ENCODE data around the gene NRROS. TPM values are rescaled to one million over a fixed set of nuclear protein-coding genes. Genes with fewer than 3 reads are reported as not detected.
"Not testable (repeated sequence)": the region's sequence is repeated elsewhere in the genome, so short reads cannot be mapped to it uniquely, and the experiment has no call there.

The NRROS gene
- total RNA-seq = 118 TPM

DNA sequence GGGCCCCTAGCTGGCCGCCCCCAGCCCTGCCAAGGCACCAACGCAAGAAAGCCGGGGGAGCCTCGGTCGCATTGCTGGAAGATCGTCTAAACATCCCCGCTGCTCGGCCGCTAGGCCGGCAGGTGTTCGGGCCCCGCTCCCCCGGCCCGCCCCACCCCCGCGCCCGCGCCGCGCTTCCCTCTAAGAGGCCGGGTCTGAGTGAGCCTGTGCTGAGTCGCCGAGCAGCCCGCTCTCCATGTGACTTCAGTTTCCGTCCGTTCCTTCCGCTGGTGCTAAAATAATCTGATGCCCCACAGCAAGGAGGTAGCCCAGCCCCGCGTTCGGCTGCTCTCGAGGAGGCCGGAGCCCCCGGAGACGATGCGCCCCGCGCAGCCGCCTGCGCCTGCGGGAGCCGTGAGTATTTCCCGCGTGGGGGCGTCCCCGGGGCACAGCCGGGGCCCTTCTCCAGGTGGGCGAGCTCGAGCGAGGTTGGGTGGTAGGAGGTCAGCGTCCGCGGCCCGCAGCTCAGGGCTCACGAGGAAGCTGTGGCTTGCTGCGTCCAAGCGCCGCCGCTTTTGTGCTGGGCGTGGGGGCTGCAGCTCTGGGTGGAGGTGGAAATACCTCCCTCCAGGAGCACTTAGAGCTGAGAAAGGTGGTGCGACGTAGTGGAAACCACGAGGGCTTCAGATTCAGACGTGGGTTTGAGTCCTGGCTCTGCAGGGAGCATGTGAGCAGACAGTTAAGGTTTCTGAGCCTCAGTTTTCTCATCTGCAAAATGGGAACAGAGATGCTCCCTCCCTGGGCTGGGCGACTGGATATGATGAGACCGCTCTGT lies at the start of gene NRROS:
NRROS (plus strand) TSS at position 212 of the 814 bp plus-strand sequence. CDS start 14,846 bp downstream, outside the sequence.
- peak in 2 of 3 donors; percentile 90 to 93 for DNase-seq (ENCODE audit: low read depth in 2 of 3, low spot score in 2 of 3)

- DNase-seq (ENCODE audit: low read depth in 2 of 3, low spot score in 2 of 3) = no peak
Measured at GRCh38 chr3:196590279-196590678, 49.2 kb upstream of the NRROS start.

GRCh38 chr3:196596355-196596754 lies 43.1 kb upstream of the NRROS start:
- DNase-seq (ENCODE audit: low read depth in 2 of 3, low spot score in 2 of 3) = no peak

GRCh38 chr3:196597971-196598733 lies 41.3 kb upstream of the NRROS start:
- DNase-seq (ENCODE audit: low read depth in 2 of 3, low spot score in 2 of 3) = peak in 1 of 3 donors; percentile 90

GRCh38 chr3:196599734-196600128 lies 39.8 kb upstream of the NRROS start:
- no peak for DNase-seq (ENCODE audit: low read depth in 2 of 3, low spot score in 2 of 3)

GRCh38 chr3:196600359-196600758 lies 39.1 kb upstream of the NRROS start:
- no peak for DNase-seq (ENCODE audit: low read depth in 2 of 3, low spot score in 2 of 3)

DNA sequence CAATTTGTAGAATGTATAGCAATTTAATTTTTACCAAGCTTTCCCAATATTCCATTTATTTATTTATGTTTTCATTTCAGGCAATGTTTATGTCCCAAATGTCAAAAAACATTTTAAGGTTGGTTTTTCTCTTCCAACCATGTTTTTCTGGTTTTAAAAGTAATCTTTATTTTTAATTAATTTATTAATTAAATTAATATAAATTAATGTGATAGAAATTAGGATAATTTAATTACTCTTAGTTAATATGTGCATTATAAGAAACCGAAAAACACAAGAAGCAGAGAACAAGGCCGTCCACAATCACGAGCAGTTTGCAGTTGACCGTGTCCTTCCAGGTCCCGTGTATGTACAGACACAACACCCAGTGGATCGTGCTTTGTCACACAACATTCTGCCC lies 36.8 kb upstream of the NRROS start:
- no peak for DNase-seq (ENCODE audit: low read depth in 2 of 3, low spot score in 2 of 3)

DNA sequence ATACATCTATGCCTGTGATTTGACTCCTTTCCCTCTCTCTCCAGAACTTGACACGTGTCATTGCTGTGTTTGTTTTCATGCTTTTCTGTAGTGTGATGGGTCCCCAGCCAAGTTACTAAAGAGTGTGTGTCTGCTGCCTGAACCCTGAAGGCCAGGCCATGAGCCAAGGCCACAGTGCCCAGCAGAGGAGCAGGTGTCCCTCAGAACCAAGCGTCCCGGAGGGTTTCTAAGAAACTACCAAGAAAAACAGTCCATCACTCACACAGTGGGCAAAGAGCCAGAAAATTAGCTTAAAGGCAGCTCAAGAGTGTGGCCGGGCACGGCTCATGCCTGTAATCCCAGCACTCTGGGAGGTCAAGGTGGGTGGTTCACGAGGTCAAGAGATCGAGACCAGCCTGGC lies 35.8 kb upstream of the NRROS start:
- no peak for DNase-seq (ENCODE audit: low read depth in 2 of 3, low spot score in 2 of 3)

GRCh38 chr3:196604548-196604947 lies 34.9 kb upstream of the NRROS start:
- DNase-seq (ENCODE audit: low read depth in 2 of 3, low spot score in 2 of 3) = peak in 1 of 3 donors; percentile 57

DNA sequence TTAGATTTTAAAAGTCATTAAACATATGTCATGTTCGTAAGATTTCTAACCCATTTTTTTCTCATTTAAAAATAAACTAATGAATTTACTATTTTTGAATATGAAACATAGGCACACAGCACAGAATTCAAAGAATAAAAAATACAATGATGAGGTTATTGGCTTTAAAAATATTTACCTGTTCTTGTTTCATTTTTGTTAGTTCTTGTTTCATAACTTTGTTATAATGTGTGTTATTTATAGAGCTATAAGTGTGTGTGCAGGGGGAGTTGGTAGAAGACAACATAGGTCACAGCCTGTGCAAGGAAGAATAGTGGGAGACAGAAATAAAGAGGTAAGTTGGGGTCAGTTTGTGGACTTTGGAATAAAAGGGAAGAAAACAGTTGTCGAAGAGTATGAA lies 30.8 kb upstream of the NRROS start:
- DNase-seq (ENCODE audit: low read depth in 2 of 3, low spot score in 2 of 3) = no peak

- peak; percentile 82 to 99 (median 97) for DNase-seq (ENCODE audit: low read depth in 2 of 3, low spot score in 2 of 3)
Measured at GRCh38 chr3:196609343-196609775, 30.1 kb upstream of the NRROS start.

DNA sequence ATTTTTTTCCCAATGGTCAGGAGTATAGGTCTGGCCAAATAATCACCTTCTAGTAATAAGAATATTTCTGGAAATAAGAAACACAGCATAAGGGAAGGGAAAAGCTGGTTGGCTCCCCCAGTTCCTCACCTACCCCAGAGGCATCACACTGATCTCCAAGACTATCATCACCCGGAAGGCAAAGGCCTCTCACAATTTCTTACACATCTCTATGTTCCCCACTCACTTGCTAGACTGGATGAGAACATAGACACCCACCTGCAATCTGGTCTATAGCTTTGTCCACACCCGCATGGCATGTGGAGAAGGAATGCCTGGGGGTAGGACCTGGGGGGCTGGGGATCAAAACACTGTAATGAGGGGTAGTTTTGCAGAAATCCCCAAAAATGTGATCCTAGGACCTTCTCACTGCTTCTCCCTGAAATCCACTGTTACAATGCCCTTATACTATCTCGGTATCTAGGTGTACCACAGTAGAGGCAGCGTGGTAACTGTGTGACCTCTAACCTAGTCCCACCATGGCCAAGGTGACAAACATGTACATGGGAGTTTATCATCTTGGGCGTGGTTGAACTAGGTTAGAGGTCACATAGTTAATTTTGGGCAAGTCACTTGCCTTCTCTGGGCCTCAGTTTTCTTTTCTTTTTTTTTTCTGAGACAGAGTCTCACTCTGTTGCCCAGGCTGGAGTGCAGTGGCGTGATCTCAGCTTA lies 29.5 kb upstream of the NRROS start:
- no peak for DNase-seq (ENCODE audit: low read depth in 2 of 3, low spot score in 2 of 3)

DNA sequence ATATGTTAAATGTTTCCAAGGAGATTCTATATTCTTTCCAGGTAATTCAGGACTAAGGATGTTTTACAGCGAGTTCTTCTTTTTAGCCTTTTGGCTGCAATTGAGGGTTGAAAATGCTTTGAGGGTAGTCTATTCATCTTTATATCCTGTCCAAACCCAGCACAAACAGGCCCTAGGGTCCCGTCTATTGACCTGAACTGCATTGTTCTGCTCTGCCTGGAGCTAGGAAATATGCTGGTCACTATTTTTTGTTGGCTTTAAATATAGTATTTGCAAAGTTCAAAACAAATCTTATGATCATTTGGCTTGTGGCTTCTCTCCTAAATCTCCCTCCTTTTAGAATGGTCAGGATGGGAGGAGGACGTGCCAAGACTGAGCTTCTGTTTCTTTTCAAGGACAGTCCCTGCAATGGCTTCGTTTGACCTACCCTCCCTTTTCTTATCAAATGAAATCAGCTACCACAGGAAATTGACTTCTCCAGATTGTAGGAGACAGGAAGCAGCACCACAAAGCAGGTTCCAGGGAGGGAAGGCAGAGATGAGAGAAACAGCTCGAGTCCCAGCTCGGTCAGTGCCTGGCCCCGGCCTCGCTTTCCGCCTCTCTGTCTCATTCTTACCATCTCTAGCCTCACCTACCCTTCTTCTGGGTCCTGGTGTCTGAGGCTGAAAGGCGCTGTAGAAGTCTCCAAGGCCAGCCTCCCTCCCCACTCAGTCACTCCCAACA lies 27.6 kb upstream of the NRROS start:
- peak in 1 of 3 donors; percentile 66 for DNase-seq (ENCODE audit: low read depth in 2 of 3, low spot score in 2 of 3)

- DNase-seq (ENCODE audit: low read depth in 2 of 3, low spot score in 2 of 3) = not testable (repeated sequence)
Measured at GRCh38 chr3:196615234-196615633, 24.3 kb upstream of the NRROS start.

DNA sequence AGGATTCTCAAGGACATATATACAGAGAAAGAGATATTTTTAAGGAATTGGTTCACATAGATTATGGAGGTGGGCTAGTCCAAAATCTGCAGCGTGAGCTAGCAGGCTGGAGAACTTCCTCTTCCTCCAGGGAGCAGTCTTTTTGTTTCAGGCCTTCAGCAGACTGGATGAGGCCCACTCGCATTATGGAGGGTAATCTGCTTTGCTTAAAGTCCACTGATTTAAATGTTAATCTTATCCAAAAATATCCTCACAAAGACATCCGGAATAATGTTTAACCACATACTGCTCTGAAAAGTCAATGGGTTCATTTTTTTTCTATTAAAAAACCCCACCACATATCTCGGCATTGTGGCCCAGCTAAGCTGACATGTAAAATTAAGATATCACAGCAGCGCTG lies 22.2 kb upstream of the NRROS start:
- peak in 1 of 3 donors; percentile 56 for DNase-seq (ENCODE audit: low read depth in 2 of 3, low spot score in 2 of 3)

- no peak for DNase-seq (ENCODE audit: low read depth in 2 of 3, low spot score in 2 of 3)
Measured at GRCh38 chr3:196619223-196619622, 20.3 kb upstream of the NRROS start.

GRCh38 chr3:196619627-196620026 lies 19.9 kb upstream of the NRROS start:
- DNase-seq (ENCODE audit: low read depth in 2 of 3, low spot score in 2 of 3) = not testable (repeated sequence)

DNA sequence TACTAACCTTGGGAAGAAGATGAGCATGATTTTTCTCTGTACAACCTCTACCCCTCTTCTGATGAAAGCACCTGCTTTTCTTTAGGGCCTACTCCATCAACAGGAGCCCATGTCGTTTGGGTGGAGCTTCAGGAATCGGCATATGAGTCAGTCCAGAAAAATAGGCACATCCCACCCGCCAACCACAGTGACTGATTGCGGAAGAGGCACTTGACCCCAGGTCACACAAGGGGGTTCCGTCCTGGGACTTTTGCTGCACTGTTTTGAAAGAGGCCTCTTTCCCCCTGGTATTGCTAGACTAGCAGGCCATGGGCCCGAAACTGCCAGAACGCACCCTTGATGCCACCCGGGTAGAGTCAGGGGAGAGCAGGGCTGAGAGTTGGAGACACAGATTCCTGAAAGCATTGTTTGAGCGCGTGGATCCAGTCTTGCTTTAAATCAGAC lies 19.3 kb upstream of the NRROS start:
- peak in 2 of 3 donors; percentile 83 to 88 for DNase-seq (ENCODE audit: low read depth in 2 of 3, low spot score in 2 of 3)

DNA sequence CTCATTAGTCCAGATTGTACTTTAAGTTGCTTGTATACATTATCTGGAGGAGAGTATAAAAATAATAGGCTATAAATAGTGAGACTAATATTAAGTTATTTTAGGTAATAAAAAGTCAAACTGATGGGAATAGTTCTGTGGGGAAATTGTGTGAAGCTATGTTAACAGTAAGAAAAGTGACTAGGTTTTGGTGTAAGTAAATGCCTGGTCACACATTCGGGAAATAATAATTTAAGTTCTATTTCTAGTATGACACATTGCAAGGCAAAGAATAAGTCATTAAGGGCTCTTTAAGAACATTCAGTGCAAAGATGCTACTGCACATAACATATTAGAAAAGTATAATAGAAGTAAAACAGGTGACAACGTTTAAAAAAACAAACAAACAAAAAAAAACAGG lies 18.8 kb upstream of the NRROS start:
- DNase-seq (ENCODE audit: low read depth in 2 of 3, low spot score in 2 of 3) = no peak

DNA sequence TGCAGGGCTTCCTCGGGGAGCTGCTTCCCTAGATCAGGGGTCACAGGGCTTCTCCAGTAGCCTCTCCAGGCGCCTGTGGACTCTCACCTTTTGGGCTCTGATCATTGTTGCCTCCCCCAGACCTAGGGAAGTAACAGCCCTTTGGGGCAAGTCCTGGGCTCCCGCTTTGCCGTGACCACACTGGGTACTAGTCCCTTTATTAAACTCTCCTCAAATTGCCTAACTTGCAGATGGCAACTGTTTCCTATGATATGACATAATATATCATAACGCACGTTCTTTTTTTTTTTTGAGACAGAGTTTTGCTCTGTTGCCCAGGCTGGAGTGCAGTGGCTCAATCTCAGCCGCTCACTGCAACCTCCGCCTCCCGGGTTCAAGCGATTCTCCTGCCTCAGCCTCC lies 17.9 kb upstream of the NRROS start:
- DNase-seq (ENCODE audit: low read depth in 2 of 3, low spot score in 2 of 3) = no peak

Measured in hematopoietic multipotent progenitor cell (in vitro differentiated cells).